ENCODE measurements around the gene SLC1A2.

DNA sequence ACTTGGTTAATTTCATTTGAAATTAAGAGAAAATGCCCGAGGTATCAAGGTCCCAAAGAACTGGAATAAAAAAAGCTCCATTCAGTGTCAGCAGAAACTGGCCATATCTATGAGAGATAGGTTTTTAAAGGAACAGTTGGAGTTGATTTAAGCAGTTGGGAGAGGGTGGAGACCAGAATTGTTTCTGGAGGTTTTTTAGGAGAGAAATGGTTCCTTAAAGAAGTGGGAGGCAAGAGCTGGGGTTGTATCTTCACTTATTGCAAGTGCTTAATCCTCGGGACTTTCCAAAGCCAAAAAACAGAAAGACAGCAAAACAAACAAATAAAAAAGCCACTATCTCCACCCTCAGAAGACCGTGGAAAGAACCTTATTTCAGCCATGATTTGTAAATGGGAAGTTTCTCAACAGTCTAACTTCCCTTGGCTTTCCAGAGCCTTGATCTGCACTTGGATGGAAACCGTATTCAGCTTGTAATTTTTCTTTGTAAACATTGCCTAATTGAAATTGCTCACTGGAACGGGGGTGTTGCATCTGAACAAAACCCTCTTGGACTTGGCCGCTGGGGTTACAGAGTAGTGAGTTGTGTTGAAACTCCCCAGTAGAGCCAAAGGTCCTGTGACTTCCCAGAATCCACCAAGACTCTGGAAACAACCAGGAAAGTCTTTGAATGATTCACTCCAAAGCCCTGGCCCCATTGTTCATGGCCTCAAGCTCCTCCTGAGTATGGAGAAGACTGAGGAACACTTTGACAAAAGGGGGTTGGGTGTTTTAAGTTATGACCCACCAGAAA is 115.6 kb downstream of the SLC1A2 start:
- TF ChIP-seq CTCF (IDR thresholded peaks at IDR 0.05; ENCODE audit: low read depth, low read length) (no peak), MYC (IDR thresholded peaks at IDR 0.05; ENCODE audit: low read depth, low read length) (no peak), POLR2A (IDR thresholded peaks at IDR 0.05; ENCODE audit: extremely low read depth, insufficient read length) (no peak)
- TF ChIP-seq, protein P1, sequence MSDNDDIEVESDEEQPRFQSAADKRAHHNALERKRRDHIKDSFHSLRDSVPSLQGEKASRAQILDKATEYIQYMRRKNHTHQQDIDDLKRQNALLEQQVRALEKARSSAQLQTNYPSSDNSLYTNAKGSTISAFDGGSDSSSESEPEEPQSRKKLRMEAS (IDR thresholded peaks at IDR 0.05; ENCODE audit: low read depth, low read length) = no peak
